K562 (cell line): Measurements from ENCODE around the gene CCL15. TPM values are rescaled to one million over a fixed set of nuclear protein-coding genes. Genes with fewer than 3 reads are reported as not detected.

Experiments used
- ATAC-seq: fragments of 200-7000 bp; cut with Tn5 transposase; 3 replicates; pipeline ENCODE4 v1.9.1; 2020; ENCODE audit warnings: moderate library complexity
- BruUV-seq: library from RNA; stranded (reverse); fragments of 400-500 nt; replicated peaks from 2 replicates; lab custom pipeline; 2021; lab: Mats Ljungman, UMichigan
- CTCF ChIA-PET: fragments of 300-600 bp; formaldehyde crosslinking; extraction: SDS; loops from one replicate; lab custom pipeline; 2021; ENCODE audit warnings: low intra/inter-chr PET ratio; lab: Yijun Ruan, JAX
- POLR2A ChIA-PET: fragments of 300-600, 350-650 bp; sonication (Branson Sonifier 250); formaldehyde crosslinking; extraction: SDS; loops from one replicate; lab custom pipeline; 2021; ENCODE audit warnings: antibody characterized with exemption, inconsistent platforms; lab: Yijun Ruan, JAX
- DNase-seq, 4 experiments: peaks; one replicate each; pipeline versions ENCODE4 v3.0.0 to v3.0.0-alpha.2; 2011 to 2018; ENCODE audit warnings: low spot score in 3 of 4, mixed read lengths in 3 of 4; ENCODE audit errors: extremely low read depth in 1 of 4
- FAIRE-seq: peaks from 2 replicates; lab custom pipeline; 2011; peaks lifted over from hg19 to GRCh38; lab: Jason Lieb, UNC
- H2AFZ ChIP-seq: 2 replicates; pipeline ENCODE4 v1.6.0; 2011; ENCODE audit warnings: low read depth, low read length, control low read depth, inconsistent platforms
- H3K27ac ChIP-seq: fragments of 200-600 bp; 3 replicates; pipeline ENCODE4 v1.8.0; 2011; ENCODE audit warnings: low read depth, mild to moderate bottlenecking, control low read depth, inconsistent platforms, low read length, moderate library complexity, mixed read lengths; ENCODE audit errors: extremely low read depth
- H3K27me3 ChIP-seq, 2 experiments: fragments of 300-600 bp in 1 of 2; 2 replicates in 1 of 2; 3 replicates in 1 of 2; pipeline versions ENCODE4 v1.6.0 to v1.8.0; 2011; ENCODE audit warnings: inconsistent platforms in 2 of 2, low read length in 2 of 2, mild to moderate bottlenecking in 1 of 2, mixed read lengths in 1 of 2, moderate library complexity in 1 of 2; ENCODE audit not compliant: control insufficient read depth in 2 of 2, insufficient read depth in 2 of 2
- H3K36me3 ChIP-seq: fragments of 300-600 bp; 3 replicates; pipeline ENCODE4 v1.8.0; 2011; ENCODE audit warnings: mild to moderate bottlenecking, low read length, inconsistent platforms; ENCODE audit not compliant: control insufficient read depth, insufficient read depth
- H3K4me1 ChIP-seq, 2 experiments: fragments of 200-600 bp in 1 of 2; replicated peaks in 1 of 2; 2 replicates in 1 of 2; 3 replicates in 1 of 2; pipeline versions ENCODE4 v1.5.1 to v1.8.0; 2011; ENCODE audit warnings: inconsistent platforms in 2 of 2, low read length in 2 of 2, mild to moderate bottlenecking in 1 of 2, mixed read lengths in 1 of 2, moderate library complexity in 1 of 2; ENCODE audit not compliant: control insufficient read depth in 2 of 2, insufficient read depth in 2 of 2
- H3K4me2 ChIP-seq: 2 replicates; pipeline ENCODE4 v1.6.1; 2011; ENCODE audit warnings: low read length, control low read depth, inconsistent platforms, mixed read lengths; ENCODE audit not compliant: insufficient read depth
- H3K4me3 ChIP-seq: fragments of 200-600 bp; sonication (generic), shearing (Covaris generic); 2 replicates; pipeline ENCODE4 v1.5.1; 2016; ENCODE audit warnings: control low read depth, inconsistent platforms
- H3K79me2 ChIP-seq: fragments of 200-600 bp; 3 replicates; pipeline ENCODE4 v1.8.0; 2011; ENCODE audit warnings: low read length, inconsistent platforms; ENCODE audit not compliant: control insufficient read depth, insufficient read depth
- H3K9ac ChIP-seq, 2 experiments: 2 replicates each; pipeline versions ENCODE4 v1.6.0 to v1.6.1; 2011; ENCODE audit warnings: low read depth in 2 of 2, low read length in 2 of 2, control low read depth in 1 of 2, inconsistent platforms in 1 of 2, mild to moderate bottlenecking in 1 of 2, mixed read lengths in 1 of 2; ENCODE audit not compliant: insufficient read depth in 1 of 2
- H3K9me1 ChIP-seq: one replicate; pipeline ENCODE4 v1.6.0; 2011; ENCODE audit warnings: inconsistent platforms, mild to moderate bottlenecking, low read length, moderate library complexity; ENCODE audit not compliant: control insufficient read depth, insufficient read depth
- H3K9me3 ChIP-seq: replicated peaks from 2 replicates; pipeline ENCODE4 v1.5.1; 2011; ENCODE audit warnings: low read depth, low read length, inconsistent platforms; ENCODE audit not compliant: control insufficient read depth, insufficient read depth
- H4K20me1 ChIP-seq: replicated peaks from 2 replicates; pipeline ENCODE4 v1.6.1; 2011; ENCODE audit warnings: low read length, inconsistent platforms, mixed read lengths; ENCODE audit not compliant: control insufficient read depth, insufficient read depth
- BCLAF1 ChIP-seq, 2 experiments: fragments of 450-650 bp in 1 of 2; IDR thresholded peaks; 2 replicates each; pipeline ENCODE4 v1.6.1; 2011 to 2017; ENCODE audit warnings: low read depth in 2 of 2, antibody characterized with exemption in 1 of 2, borderline replicate concordance in 1 of 2, low read length in 1 of 2, mild to moderate bottlenecking in 1 of 2, mixed read lengths in 1 of 2; ENCODE audit not compliant: control insufficient read depth in 1 of 2
- BRD9 ChIP-seq: fragments of 450-650 bp; IDR thresholded peaks from 2 replicates; pipeline ENCODE4 v1.6.1; 2018; ENCODE audit warnings: low read depth; ENCODE audit not compliant: partially characterized antibody
- CBFA2T3 ChIP-seq: fragments of 450-650 bp; IDR thresholded peaks from 2 replicates; pipeline ENCODE4 v1.6.1; 2017
- E4F1 ChIP-seq: fragments of 250-450 bp; sonication (Bioruptor Pico); IDR thresholded peaks from 2 replicates; pipeline ENCODE4 v1.5.0; 2021; ENCODE audit warnings: mild to moderate bottlenecking, borderline replicate concordance
- IRF9 ChIP-seq: fragments of 450-650 bp; IDR thresholded peaks from 2 replicates; pipeline ENCODE4 v1.6.1; 2016; ENCODE audit warnings: missing biosample characterization, missing genetic modification characterization
- LEF1 ChIP-seq: fragments of 450-650 bp; IDR thresholded peaks from 2 replicates; pipeline ENCODE4 v1.6.1; 2016; ENCODE audit warnings: mild to moderate bottlenecking
- MTA2 ChIP-seq: fragments of 450-650 bp; IDR thresholded peaks from 2 replicates; pipeline ENCODE4 v1.6.1; 2016; ENCODE audit warnings: low read depth
- NR2F6 ChIP-seq: fragments of 450-650 bp; formaldehyde crosslinking; IDR thresholded peaks from 2 replicates; pipeline ENCODE4 v1.4.0; 2020; ENCODE audit warnings: mild to moderate bottlenecking
- RBFOX2 ChIP-seq: fragments of 200-400 bp; formaldehyde crosslinking; IDR thresholded peaks from 2 replicates; pipeline ENCODE4 v1.6.1; 2017; ENCODE audit warnings: low read depth, mild to moderate bottlenecking, low read length, moderate library complexity
- SRF ChIP-seq, 2 experiments: fragments of 250-450, 450-650 bp in 1 of 2; sonication (Bioruptor Pico) in 1 of 2; sonication (generic) in 1 of 2; formaldehyde crosslinking; IDR thresholded peaks; 2 replicates each; pipeline versions ENCODE4 v1.5.0 to v1.5.1; 2020 to 2022; ENCODE audit warnings: mild to moderate bottlenecking in 1 of 2, missing genetic modification reagents in 1 of 2
- TCF3 ChIP-seq: sonication (generic); formaldehyde crosslinking; IDR thresholded peaks from 2 replicates; pipeline ENCODE4 v1.4.0; 2020; ENCODE audit warnings: mild to moderate bottlenecking, missing genetic modification reagents
- ZBTB8A ChIP-seq: fragments of 450-650 bp; IDR thresholded peaks from 2 replicates; pipeline ENCODE4 v1.6.1; 2018; ENCODE audit warnings: mild to moderate bottlenecking, moderate library complexity; ENCODE audit not compliant: partially characterized antibody
- ZNF146 ChIP-seq: IDR thresholded peaks from one replicate; pipeline ENCODE4 v1.6.1; 2018; ENCODE audit warnings: missing compliant biosample characterization; ENCODE audit not compliant: unreplicated experiment
- ZNF766 ChIP-seq: fragments of 200-800 bp; sonication (Bioruptor generic); conservative IDR thresholded peaks from 2 replicates; pipeline ENCODE4 v1.6.1; 2016; ENCODE audit warnings: missing genetic modification characterization, missing compliant biosample characterization
- WGBS: fragments of 100-300 bp; shearing (Covaris generic); methylation state at CpG from one replicate; pipeline ENCODE4 v1.1.6; 2016; ENCODE audit warnings: low coverage, mixed read lengths; ENCODE audit not compliant: insufficient coverage; ENCODE audit errors: missing lambda C conversion rate; 5-methylcytosine and 5-hydroxymethylcytosine counted together
- in situ Hi-C: fragments of 300-500 bp; cut with MboI; formaldehyde crosslinking; loops from 4 replicates; pipeline ENCODE4 v1.15.0; 2018; ENCODE audit warnings: inconsistent platforms, mixed read lengths
- intact Hi-C: fragments of 100-400 bp; cut with micrococcal nuclease; formaldehyde crosslinking; loops from 2 replicates; pipeline ENCODE4 v1.14.2; 2022
- polyA plus RNA-seq, 8 experiments: library from polyadenylated mRNA; depleted of rRNA in 4 of 8; stranded (reverse) in 5 of 8; unstranded in 3 of 8; fragments of >200 nt; fragmentation: Nextera tagmentation in 2 of 8; fragmentation: Illumina TruSeq in 1 of 8; extraction: Ambion mirVana in 2 of 8; extraction: Trizol in 1 of 8; gene quantifications; 2 replicates each; pipeline versions ENCODE4 v1.2.1 to v1.2.3, GENCODE V29; 2011 to 2014; ENCODE audit warnings: inconsistent platforms in 1 of 8, missing spikeins in 1 of 8
- total RNA-seq, 7 experiments: library from RNA; depleted of rRNA in 6 of 7; stranded (reverse); fragments of >200 nt in 6 of 7; fragmentation: Illumina TruSeq in 2 of 7; extraction: Trizol in 2 of 7; gene quantifications; 2 replicates each; pipeline versions ENCODE4 v1.2.1 to v1.2.3, GENCODE V29; 2011 to 2021; ENCODE audit warnings: low replicate concordance in 1 of 7

The CCL15 gene
- total and polyA plus RNA-seq, 9 of the 15 experiments (the other 6 are each of a cell fraction or from before 2014, with no cell fraction given): not detected

- Histone ChIP-seq H3K36me3 (no peaks in the 10 kb centered on the region), H2AFZ (no peak overlapping the region), H3K9me3 (no peaks in the 10 kb centered on the region), H3K9ac (no peak overlapping the region), H3K27me3 (peaks cover 6 to 12% of the 10 kb centered on the region in 2 experiments; a peak in 3 of 5 replicates), H3K9me1 (no peaks in the 10 kb centered on the region), H3K4me2 (no peak overlapping the region), H3K4me3 (no peak overlapping the region), H4K20me1 (no peaks in the 10 kb centered on the region), H3K79me2 (no peaks in the 10 kb centered on the region), H3K27ac (no peak overlapping the region), H3K4me1 (no peaks in the 10 kb centered on the region)
- in situ Hi-C loops (no loop called here), intact Hi-C loops (no loop called here)
- ATAC-seq: no peak
- no peak for FAIRE-seq
- BruUV-seq: no TSS peak
- DNase-seq: no peak
- WGBS: under 1% methylated on average over 10 of the region's 11 CpGs
- ChIA-PET CTCF (no interaction called here), POLR2A (interaction anchor here (0.8 kb wide), 1 partner anchor 11 kb away, joined by 4 read pairs; no protein-coding TSS in a partner anchor)
- no peak for TF ChIP-seq NR2F6 (CRISPR knock-in tag)
- TF ChIP-seq ZBTB8A: no peak
- TF ChIP-seq IRF9: no peak
- TF ChIP-seq LEF1: no peak
- no peak for TF ChIP-seq SRF (CRISPR knock-in tag; IDR thresholded peaks at IDR 0.05)
- no peak for TF ChIP-seq MTA2
- TF ChIP-seq E4F1 (CRISPR knock-in tag): no peak
- TF ChIP-seq ZNF766: no peak
- TF ChIP-seq BRD9: no peak
- no peak for TF ChIP-seq ZNF146 (CRISPR knock-in tag)
- no peak for TF ChIP-seq BCLAF1 (IDR thresholded peaks at IDR 0.05; ENCODE audit: borderline replicate concordance in 1 of 2, control insufficient read depth in 1 of 2, low read depth in 2 of 2, low read length in 1 of 2)
- TF ChIP-seq RBFOX2: no peak
- no peak for TF ChIP-seq TCF3
- no peak for TF ChIP-seq CBFA2T3
Measured at GRCh38 chr17:35998018-35998545, 3.3 kb downstream of the CCL15 start.
